Measurements from ENCODE around the gene RARA.
A peak's percentile ranks its signal among the peaks of the same experiment; 100 is the strongest.

The RARA gene

DNA sequence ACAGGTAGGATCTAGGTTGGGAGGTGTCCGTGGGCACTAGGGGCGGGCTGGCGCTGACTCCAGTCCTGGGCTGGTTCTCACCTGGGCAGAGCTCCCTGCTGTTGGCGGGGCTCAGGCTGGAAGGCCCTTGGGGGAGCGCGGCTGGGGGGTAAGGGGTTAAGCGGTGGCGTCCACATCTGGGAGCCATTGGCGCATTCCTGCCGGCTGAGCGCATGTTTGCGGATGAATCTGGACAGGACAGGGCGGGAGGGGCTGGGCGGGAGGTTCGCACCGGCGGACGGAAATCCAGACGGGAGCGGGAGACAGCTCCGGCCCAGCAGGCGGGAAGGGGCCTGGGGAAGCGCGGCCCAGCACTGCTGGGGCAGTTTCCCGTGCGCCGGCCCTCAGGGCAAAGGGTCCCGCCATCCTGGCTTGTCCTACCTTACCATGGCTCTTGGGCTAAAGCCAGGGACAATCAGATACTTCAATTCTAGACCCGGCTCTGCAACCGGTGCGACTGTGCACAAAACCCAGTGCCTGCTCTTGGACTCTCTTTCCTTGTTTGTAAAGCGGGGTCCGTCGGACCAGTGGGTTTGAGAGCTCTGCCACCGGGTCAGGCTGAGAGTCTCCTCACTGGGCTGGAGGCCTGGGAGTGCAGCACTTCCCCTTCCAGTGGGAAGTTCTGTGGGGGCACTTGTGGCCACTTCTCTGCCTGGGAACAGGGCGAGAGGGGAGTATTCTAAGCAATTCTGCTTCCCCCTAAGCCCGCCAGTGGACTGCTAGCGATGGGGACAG is 7.8 kb downstream of the RARA start:
- no peak for DNase-seq (ENCODE audit: low read depth)

DNA sequence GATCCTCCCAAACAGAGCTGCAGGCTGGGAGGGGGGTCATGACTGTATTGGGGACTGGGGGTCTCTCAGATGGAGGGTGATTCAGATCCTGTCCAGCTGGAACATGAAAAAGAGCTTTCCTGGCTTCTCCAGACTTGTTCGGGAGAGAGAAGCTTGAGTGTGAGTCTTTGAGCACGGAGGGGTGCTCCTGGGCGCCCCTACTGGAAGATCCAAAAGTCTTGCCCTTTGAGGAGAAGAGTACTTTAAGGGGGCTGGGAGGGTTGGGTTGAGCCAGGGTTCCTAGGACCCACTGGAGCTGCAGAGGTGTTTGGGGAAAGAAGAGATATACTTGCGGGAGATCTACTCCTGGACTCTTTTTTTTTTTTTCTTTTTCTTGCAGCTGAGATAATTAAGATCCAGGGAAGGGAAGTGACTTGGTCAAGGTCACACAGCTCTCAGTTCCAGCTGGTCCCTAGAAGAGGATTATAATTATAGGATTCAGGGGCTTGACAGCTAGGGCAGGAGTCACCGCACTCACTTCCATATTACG is 8.4 kb downstream of the RARA start:
- no peak for DNase-seq (ENCODE audit: low read depth)

DNA sequence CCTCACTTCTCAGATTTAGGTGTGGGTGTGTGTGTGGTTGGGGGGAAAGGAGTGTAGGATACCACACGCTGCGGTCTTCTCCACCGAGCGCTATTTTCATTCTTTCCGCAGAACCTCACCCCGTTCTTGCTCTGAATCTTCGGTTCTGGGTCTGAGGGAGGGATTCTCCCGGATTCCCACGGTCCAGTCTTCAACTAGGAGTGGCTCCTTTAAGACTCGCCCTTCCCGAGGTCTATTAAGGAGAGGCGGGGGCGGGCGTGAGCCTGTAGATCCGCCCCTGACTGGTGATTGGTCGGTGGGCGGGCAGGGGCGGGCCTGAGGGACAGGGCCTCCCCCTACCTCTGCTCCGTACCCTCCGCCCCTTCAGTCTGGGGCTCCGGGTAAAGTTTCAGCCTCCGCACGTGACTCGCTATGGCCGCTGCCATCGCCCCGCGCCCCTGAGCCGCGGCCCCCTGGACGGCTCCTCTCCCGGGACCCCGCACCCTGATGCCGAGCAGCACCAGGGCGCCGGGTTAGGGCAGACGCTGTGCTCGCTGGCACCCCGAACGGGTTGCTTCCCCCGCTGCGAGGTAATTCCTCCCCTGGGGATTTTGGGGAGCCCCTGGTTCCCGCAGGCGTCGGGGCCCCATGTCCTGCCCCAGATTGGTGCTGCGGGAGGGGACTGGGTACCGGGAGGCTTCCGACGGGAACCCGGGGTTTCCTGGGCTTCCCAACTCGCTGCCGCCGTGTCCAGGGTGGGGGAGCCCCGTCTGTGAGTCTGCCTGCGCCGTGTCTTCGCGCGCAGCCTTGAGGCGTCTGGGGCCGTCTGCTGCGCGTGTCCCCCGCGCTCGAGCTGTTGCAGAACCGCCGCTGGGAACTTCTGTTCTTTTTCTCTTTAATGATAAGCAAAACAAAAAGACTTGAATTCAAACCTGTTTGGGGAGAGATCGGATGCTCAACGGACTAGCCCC is 9.2 kb downstream of the RARA start:
- peak; percentile 68 for DNase-seq (ENCODE audit: low read depth)

- DNase-seq (ENCODE audit: low read depth): no peak
Observed at GRCh38 chr17:40318830-40319391, 9.9 kb downstream of the RARA start.

DNA sequence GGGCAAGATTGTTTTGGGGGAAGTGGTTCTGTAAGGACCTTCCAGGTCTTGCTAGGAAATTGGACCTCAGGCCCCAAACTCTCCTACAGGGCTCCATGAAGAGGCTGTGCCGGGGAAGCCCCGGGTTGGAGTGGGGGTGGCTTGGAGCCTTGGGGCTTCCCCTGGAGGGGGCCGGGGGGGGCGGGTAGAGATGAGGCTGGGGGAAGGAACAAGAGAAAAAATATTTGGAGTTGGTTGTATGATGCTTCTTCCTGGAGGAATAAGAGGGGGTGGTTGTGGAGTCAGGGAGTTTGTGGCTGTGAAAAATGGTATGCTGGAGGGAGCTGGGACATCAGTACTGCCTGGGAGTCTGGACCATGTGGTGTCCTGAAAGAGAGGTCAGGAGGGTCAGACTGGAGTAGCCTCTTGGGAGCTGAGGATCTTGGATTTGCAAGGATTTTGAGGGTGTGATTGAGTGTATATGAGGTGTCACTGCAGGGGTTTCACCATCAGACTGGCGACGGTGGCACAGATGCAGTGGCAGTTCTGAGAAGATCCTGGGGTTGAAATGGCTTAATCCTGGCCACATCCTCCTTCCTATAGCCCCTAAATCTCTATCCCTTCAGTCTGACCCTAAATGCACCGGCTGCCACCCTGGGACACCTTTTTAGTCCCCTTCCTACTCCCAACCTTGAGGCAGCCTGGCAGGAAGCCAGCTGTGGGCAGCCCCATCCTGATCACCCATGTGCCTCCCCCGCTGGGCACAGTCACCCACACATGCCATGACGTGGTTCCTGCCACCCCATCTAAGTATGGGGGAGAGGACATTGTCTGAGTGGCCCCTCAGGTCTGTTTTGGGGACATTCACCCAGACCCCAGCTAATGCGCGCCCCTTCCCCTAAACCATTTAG is 10.9 kb downstream of the RARA start:
- no peak for DNase-seq (ENCODE audit: low read depth)

GRCh38 chr17:40320756-40321523 is 12.0 kb downstream of the RARA start:
- DNase-seq (ENCODE audit: low read depth): no peak

- no peak for DNase-seq (ENCODE audit: low read depth)
Observed at GRCh38 chr17:40321524-40321929, 12.5 kb downstream of the RARA start.

- DNase-seq (ENCODE audit: low read depth): no peak
Observed at GRCh38 chr17:40321961-40322357, 13.0 kb downstream of the RARA start.

DNA sequence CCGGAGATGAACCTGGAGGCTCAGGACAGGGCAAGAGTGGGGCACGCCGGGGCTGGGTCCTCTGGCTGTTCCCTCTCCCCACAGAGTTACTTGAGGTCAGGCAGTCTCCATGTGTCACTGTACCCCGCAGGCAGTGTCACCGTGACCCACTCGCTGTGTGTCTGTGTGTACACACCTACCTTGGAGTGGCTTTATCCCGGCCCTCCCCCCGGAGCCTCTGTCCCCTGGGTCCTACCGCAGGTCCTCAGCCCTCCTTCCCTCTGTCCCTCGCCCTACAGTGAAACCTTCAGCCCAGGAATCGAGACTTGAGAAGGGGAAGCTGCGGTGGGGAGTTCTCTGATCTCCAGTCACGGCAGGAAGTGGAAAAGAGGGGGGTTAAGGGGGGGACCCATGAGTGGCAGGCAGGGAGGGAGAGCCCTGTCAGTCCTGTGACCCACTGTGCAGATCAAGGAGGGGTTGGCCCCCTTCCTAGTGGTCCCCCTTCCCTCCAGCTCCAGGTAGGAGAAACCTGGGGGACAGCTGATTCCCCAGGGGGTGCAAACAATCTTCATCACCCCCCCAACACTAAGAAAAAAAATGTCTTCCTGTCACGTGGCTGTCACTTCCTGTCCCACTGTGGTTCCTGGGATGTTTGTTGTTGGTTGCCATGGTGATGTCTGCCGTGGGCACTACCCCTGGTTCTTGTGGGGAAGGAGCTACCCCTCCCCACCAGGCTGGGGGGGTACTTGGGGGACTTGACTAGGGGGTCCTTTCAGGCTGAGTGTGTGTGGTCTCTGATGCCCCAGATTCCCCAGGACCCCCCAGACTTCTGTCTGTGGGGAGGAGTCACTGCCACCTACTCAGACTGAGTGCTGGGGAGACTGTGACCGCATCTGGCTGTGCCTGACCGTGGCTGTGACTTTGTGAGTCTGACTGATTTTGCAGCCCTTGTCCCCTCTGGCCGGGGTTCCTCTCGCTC is 13.7 kb downstream of the RARA start:
- peak; percentile 62 for DNase-seq (ENCODE audit: low read depth)

DNA sequence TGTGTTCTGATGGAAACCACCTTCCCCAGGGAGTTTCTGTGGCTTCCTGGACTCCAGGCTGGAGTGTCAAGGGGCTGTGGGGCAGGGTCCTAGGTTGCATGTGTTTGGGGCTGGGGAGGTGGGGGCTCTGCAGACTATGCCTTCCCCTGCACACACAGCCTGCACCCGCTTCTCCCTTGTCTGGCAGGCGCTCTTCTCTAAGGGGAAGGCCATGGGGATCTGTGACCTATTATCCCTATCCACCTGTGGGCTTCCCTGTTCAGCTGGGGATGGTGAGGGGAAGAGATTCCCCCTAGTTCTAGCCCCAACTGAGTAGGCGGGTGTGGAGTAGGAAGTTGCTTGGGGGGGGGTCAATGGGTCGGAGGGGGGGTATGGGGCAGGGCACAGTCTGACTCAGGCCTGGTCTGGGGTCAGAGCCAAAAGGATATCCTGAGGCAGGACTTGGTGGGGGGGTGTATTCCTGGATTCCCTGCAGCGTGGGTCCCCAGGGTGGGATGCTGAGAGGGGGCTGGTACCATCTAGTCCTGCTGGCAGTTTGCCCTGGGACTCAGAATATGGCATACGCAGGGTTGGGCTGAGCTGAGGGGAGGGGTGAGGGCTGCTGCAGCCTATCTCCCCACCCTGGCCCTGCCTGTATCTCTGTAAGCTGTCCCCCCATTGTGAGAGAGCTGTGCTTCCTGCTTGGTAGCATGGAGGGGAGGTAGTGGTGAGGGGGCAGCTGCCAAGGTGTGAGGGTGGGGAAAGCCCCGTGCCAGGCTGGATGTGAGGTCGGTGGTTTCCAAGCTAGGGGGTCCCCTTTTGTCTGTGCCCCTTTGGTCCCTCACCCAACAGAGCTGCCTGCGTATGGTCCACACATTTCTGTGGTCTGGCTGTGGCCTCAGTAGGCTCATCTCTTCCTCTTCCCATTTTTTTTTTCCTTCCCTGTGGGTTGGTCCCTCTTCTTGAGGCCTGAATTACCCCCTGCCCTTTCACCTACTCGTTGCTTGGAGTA is 14.7 kb downstream of the RARA start:
- no peak for DNase-seq (ENCODE audit: low read depth)

DNA sequence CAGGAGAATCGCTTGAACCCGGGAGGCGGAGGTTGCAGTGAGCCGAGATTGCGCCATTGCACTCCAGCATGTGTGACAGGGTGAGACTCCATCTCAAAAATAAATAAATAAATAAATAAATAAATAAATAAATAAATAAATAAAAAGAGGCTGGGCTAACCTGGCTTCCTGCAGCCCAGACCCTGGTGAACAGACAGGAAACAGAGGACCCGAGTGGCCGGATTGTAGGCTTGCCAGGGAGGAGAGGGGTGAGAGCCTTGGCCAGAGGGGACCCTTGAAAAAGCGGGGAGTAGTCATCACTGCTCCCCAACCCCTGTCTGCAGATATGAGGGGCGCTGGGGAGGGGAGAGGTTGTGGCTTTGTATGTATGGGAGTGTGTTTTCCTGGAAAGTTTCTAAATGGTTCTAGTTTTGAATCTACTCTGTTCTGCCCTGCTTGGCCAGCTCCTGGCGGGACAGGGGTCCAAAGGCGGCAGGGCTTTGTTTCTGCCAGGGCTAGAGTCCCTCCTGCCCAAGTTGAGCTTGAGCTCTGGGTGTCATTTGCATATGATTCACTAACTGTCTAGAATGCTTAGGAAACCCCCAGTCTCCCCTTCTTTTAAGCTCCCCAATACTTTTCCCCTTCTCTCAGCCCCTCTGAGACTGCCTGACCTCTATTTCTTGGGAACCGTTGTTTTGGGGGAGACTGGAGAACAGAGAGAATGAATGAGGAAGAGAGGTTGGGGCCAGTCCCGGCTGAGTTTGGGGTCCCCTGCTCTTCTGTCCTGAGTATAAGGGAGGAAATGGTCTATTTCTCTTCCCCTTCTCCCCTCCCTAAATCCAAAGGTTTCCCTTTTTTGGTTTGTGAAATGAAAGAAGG is 16.4 kb downstream of the RARA start:
- no peak for DNase-seq (ENCODE audit: low read depth)

GRCh38 chr17:40326014-40326831 is 17.2 kb downstream of the RARA start:
- DNase-seq (ENCODE audit: low read depth): no peak

- DNase-seq (ENCODE audit: low read depth): no peak
Observed at GRCh38 chr17:40326832-40327199, 17.8 kb downstream of the RARA start.

- DNase-seq (ENCODE audit: low read depth): no peak
Observed at GRCh38 chr17:40327244-40327729, 18.3 kb downstream of the RARA start.

- DNase-seq (ENCODE audit: low read depth): no peak
Observed at GRCh38 chr17:40327735-40328385, 18.9 kb downstream of the RARA start.

- DNase-seq (ENCODE audit: low read depth): no peak
Observed at GRCh38 chr17:40328386-40328766, 19.4 kb downstream of the RARA start.

Data from stimulated activated CD8-positive, alpha-beta memory T cell treated with anti-CD3 and anti-CD28 coated beads, Interleukin-15, amount 100 ng/mL, for 24 hours (primary cell).